Endothelial cell of umbilical vein (primary cell): ENCODE results near the gene BRWD1. TPM values are rescaled to one million over a fixed set of nuclear protein-coding genes. Genes with fewer than 3 reads are reported as not detected.
A peak's percentile ranks its signal among the peaks of the same experiment; 100 is the strongest.

ENCODE experiments used
- BruUV-seq: library from RNA; stranded (reverse); fragments of 400-500 nt; replicated peaks from 2 replicates; lab custom pipeline; 2021; lab: Mats Ljungman, UMichigan
- CTCF ChIA-PET: fragments of 300-600, 350-600 bp; sonication (Branson Sonifier 250); formaldehyde crosslinking; loops from one replicate; lab custom pipeline; 2021; ENCODE audit warnings: antibody characterized with exemption, inconsistent platforms; lab: Charles Lee
- POLR2A ChIA-PET: fragments of 300-600, 350-600 bp; sonication (Branson Sonifier 250); formaldehyde crosslinking; loops from one replicate; lab custom pipeline; 2021; ENCODE audit warnings: antibody characterized with exemption, inconsistent platforms; lab: Charles Lee
- DNase-seq: peaks from one replicate; pipeline ENCODE4 v3.0.0-alpha.2; 2011; ENCODE audit warnings: low read depth, low spot score
- FAIRE-seq: peaks from 2 replicates; lab custom pipeline; 2011; peaks lifted over from hg19 to GRCh38; lab: Jason Lieb, UNC
- H2AFZ ChIP-seq: 2 replicates; pipeline ENCODE4 v1.6.0; 2012; ENCODE audit warnings: low read depth, low read length, control low read depth, inconsistent platforms
- H3K27ac ChIP-seq: 2 replicates; pipeline ENCODE4 v1.5.1; 2011; ENCODE audit warnings: low read depth, mild to moderate bottlenecking, control low read depth, low read length, moderate library complexity; ENCODE audit not compliant: insufficient read depth
- H3K27me3 ChIP-seq, 2 experiments: 2 replicates each; pipeline versions ENCODE4 v1.6.0 to v1.6.1; 2011; ENCODE audit warnings: low read length in 2 of 2, mixed read lengths in 1 of 2; ENCODE audit not compliant: control insufficient read depth in 2 of 2, insufficient read depth in 2 of 2
- H3K36me3 ChIP-seq, 2 experiments: 2 replicates in 1 of 2; 3 replicates in 1 of 2; pipeline ENCODE4 v1.5.1; 2011; ENCODE audit warnings: low read length in 2 of 2, mild to moderate bottlenecking in 1 of 2, moderate library complexity in 1 of 2; ENCODE audit not compliant: control insufficient read depth in 2 of 2, insufficient read depth in 2 of 2; ENCODE audit errors: extremely low read depth in 1 of 2
- H3K4me1 ChIP-seq: 3 replicates; pipeline ENCODE4 v1.5.1; 2011; ENCODE audit warnings: mild to moderate bottlenecking, low read length; ENCODE audit not compliant: control insufficient read depth, insufficient read depth; ENCODE audit errors: extremely low read depth
- H3K4me2 ChIP-seq: 2 replicates; pipeline ENCODE4 v1.6.1; 2011; ENCODE audit warnings: low read length, control low read depth, mixed read lengths; ENCODE audit not compliant: insufficient read depth
- H3K4me3 ChIP-seq, 3 experiments: fragments of 200-600 bp in 1 of 3; sonication (generic), shearing (Covaris generic) in 1 of 3; replicated peaks in 1 of 3; 2 replicates each; pipeline ENCODE4 v1.5.1; 2011 to 2016; ENCODE audit warnings: control low read depth in 3 of 3, low read length in 3 of 3, mild to moderate bottlenecking in 2 of 3, inconsistent platforms in 1 of 3, low read depth in 1 of 3, moderate library complexity in 1 of 3; ENCODE audit not compliant: insufficient read depth in 1 of 3
- H3K79me2 ChIP-seq: 2 replicates; pipeline ENCODE4 v1.6.0; 2012; ENCODE audit warnings: low read length, inconsistent platforms; ENCODE audit not compliant: control insufficient read depth, insufficient read depth
- H3K9ac ChIP-seq: replicated peaks from 2 replicates; pipeline ENCODE3; 2011; ENCODE audit warnings: low read length, control low read depth; ENCODE audit not compliant: insufficient read depth; ENCODE audit errors: extremely low read depth
- H3K9me1 ChIP-seq: replicated peaks from 3 replicates; pipeline ENCODE4 v1.6.0; 2011; ENCODE audit warnings: mild to moderate bottlenecking, low read length; ENCODE audit not compliant: control insufficient read depth, insufficient read depth; ENCODE audit errors: extremely low read depth
- H3K9me3 ChIP-seq: replicated peaks from 2 replicates; pipeline ENCODE4 v1.5.1; 2012; ENCODE audit warnings: low read length, inconsistent platforms; ENCODE audit not compliant: control insufficient read depth, insufficient read depth
- H4K20me1 ChIP-seq: replicated peaks from 2 replicates; pipeline ENCODE3; 2011; ENCODE audit warnings: mild to moderate bottlenecking, low read length; ENCODE audit not compliant: control insufficient read depth, insufficient read depth; ENCODE audit errors: extremely low read depth
- CTCF ChIP-seq, 2 donors: IDR thresholded peaks; 1 replicate in 1 of 2; 2 replicates in 1 of 2; pipeline ENCODE4 v1.5.1; 2011; ENCODE audit warnings: low read length in 2 of 2, mild to moderate bottlenecking in 2 of 2, moderate library complexity in 2 of 2, control low read depth in 1 of 2, inconsistent platforms in 1 of 2, low read depth in 1 of 2; ENCODE audit not compliant: insufficient read depth in 1 of 2; ENCODE audit errors: extremely low read depth in 1 of 2
- EZH2 ChIP-seq: IDR thresholded peaks from 2 replicates; pipeline ENCODE4 v1.6.1; 2012; ENCODE audit warnings: borderline replicate concordance, low read depth, mild to moderate bottlenecking, moderate library complexity, low read length, inconsistent platforms; ENCODE audit not compliant: severe bottlenecking
- GATA2 ChIP-seq: IDR thresholded peaks from 2 replicates; pipeline ENCODE4 v1.7.0; 2011; ENCODE audit warnings: low read depth, mild to moderate bottlenecking, moderate library complexity, mixed read lengths, low read length; ENCODE audit not compliant: insufficient read length, insufficient read depth
- MYC ChIP-seq: IDR thresholded peaks from one replicate; pipeline ENCODE4 v1.6.1; 2011; ENCODE audit warnings: mild to moderate bottlenecking, low read depth, low read length
- POLR2A ChIP-seq: IDR thresholded peaks from 2 replicates; pipeline ENCODE4 v1.6.1; 2012; ENCODE audit warnings: low read depth, mild to moderate bottlenecking, control low read depth, low read length
- POLR2AphosphoS5 ChIP-seq: IDR thresholded peaks from 2 replicates; pipeline ENCODE4 v1.6.1; 2012; ENCODE audit warnings: low read depth, mild to moderate bottlenecking, control low read depth, low read length, moderate library complexity; ENCODE audit not compliant: insufficient read depth
- dilution Hi-C: fragments of 300-500 bp; cut with MboI; formaldehyde crosslinking; loops from one replicate; pipeline ENCODE4 v1.15.0; 2019; ENCODE audit warnings: low sequenced_read_pairs; ENCODE audit not compliant: extremely low pct_ligation_motif_present
- intact Hi-C: fragments of 100-400 bp; cut with micrococcal nuclease; formaldehyde crosslinking; loops from one replicate; pipeline ENCODE4 v1.10.0; 2022
- polyA plus RNA-seq, 4 experiments: library from polyadenylated mRNA; depleted of rRNA in 3 of 4; stranded (reverse) in 3 of 4; unstranded in 1 of 4; fragments of >200 nt; gene quantifications; 2 replicates each; pipeline versions ENCODE4 v1.2.1 to v1.2.3, GENCODE V29; 2011 to 2012; ENCODE audit warnings: missing spikeins in 1 of 4
- total RNA-seq: library from RNA; stranded (reverse); gene quantifications from 2 replicates; pipeline ENCODE4 v1.2.3, GENCODE V29; 2021

BRWD1 gene
- total and polyA plus RNA-seq, 2 donors (not counting 3 experiments of a cell fraction or from before 2014, with no cell fraction given), result 6.1 to 33.2 TPM

DNA sequence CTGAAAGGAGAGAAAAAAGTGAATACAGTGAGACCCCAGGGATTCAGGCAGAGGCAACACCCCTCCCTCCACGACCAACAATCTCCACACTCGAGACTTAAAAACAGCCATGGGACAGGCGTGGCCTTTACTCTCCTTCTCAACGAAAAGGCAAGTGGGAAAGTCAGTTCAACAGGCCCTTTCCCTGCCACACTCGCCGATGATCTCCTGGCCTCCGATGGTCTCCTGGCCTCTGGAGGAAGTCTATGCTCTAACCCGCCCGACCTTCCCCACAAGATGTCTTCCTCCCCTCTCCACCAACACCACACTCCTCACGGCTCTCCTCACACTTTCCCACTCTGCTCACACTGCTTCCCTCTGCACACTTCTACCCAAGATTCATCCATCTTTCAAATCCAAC is 137.8 kb downstream of the BRWD1 start:
- dilution Hi-C loops (no loop called here), intact Hi-C loops (loop anchor here (1.0 to 10.0 kb wide), 3 partner anchors 441 to 791 kb away; no protein-coding TSS in a partner anchor)
- no peaks in the 10 kb centered on the region for H3K9me3 ChIP-seq
- H2AFZ ChIP-seq, result peak overlapping the region; percentile 61
- CTCF ChIA-PET, result no interaction called here
- TF ChIP-seq CTCF (IDR thresholded peaks at IDR 0.05; ENCODE audit: extremely low read depth in 1 of 2, insufficient read depth in 1 of 2, low read depth in 1 of 2, low read length in 2 of 2) (no peak), EZH2 (no peak)
- peaks cover 2 to 13% of the 10 kb centered on the region in 2 experiments for H3K36me3 ChIP-seq
- H3K9ac ChIP-seq, result no peak overlapping the region
- H3K4me2 ChIP-seq, result peak overlapping the region; percentile 27
- BruUV-seq, result no TSS peak
- H3K79me2 ChIP-seq, result peaks cover 15% of the 10 kb centered on the region
- no peak for FAIRE-seq
- no peaks in the 10 kb centered on the region for H3K27me3 ChIP-seq
- H3K4me3 ChIP-seq, result no peak overlapping the region
- POLR2A ChIA-PET, result no interaction called here
- peak; percentile 9 for DNase-seq
- no peaks in the 10 kb centered on the region for H4K20me1 ChIP-seq
- no peaks in the 10 kb centered on the region for H3K9me1 ChIP-seq
- H3K4me1 ChIP-seq, result peaks cover 10% of the 10 kb centered on the region
- peak overlapping the region; percentile 12 for H3K27ac ChIP-seq

DNA sequence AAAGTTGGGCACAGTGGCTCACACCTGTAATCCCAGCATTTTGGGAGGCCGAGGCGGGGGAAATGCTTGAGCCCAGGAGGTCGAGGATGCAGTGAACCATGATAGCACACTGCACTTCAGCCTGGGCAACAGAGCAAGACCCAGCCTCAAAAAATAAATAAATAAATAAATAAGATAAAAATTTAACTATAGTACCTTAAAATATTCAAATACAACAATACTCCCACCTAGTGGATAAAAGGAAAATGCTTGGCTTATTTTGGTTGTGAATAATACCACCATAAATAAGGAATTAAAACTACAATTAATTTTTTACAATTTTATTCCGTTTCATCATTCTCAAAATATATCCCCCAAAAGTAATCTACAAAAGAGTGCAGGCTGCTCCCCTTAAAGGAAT is 138.3 kb downstream of the BRWD1 start:
- TF ChIP-seq MYC (no peak), POLR2AphosphoS5 (no peak), GATA2 (no peak), POLR2A (no peak), CTCF (IDR thresholded peaks at IDR 0.05; ENCODE audit: extremely low read depth in 1 of 2, insufficient read depth in 1 of 2, low read depth in 1 of 2, low read length in 2 of 2) (peak in 1 of 2 donors; percentile 13)
- no peak for FAIRE-seq
- H3K4me3 ChIP-seq, result no peak overlapping the region
- dilution Hi-C loops, result no loop called here
- no TSS peak for BruUV-seq
- ChIA-PET CTCF (interaction anchor here (0.6 kb wide), 1 partner anchor 441 kb away, joined by 4 read pairs; no protein-coding TSS in a partner anchor), POLR2A (no interaction called here)
- no peaks in the 10 kb centered on the region for H3K9me3 ChIP-seq
- no peaks in the 10 kb centered on the region for H4K20me1 ChIP-seq
- H3K79me2 ChIP-seq, result peaks cover 11% of the 10 kb centered on the region
- no peaks in the 10 kb centered on the region for H3K9me1 ChIP-seq
- H3K36me3 ChIP-seq, result peaks cover 2 to 13% of the 10 kb centered on the region in 2 experiments
- no peak overlapping the region for H3K27ac ChIP-seq
- H2AFZ ChIP-seq, result no peak overlapping the region
- peaks cover 10% of the 10 kb centered on the region for H3K4me1 ChIP-seq
- intact Hi-C loops, result loop anchor here (1.0 to 10.0 kb wide), 3 partner anchors 441 to 790 kb away; no protein-coding TSS in a partner anchor
- H3K9ac ChIP-seq, result no peak overlapping the region
- H3K27me3 ChIP-seq, result no peaks in the 10 kb centered on the region
- peak; percentile 44 for DNase-seq
- H3K4me2 ChIP-seq, result no peak overlapping the region
